Measurements from ENCODE around the gene PDE7B.

Gene PDE7B

GRCh38 chr6:135906542-135906941, 55.0 kb downstream of the PDE7B start:
- H3K27me3 ChIP-seq (ENCODE audit: insufficient read depth, poor library complexity, severe bottlenecking), result no peaks in the 10 kb centered on the region
- TF ChIP-seq GABPA (IDR thresholded peaks at IDR 0.05; ENCODE audit: low read depth) (no peak), POLR2AphosphoS5 (IDR thresholded peaks at IDR 0.05; ENCODE audit: low read depth) (no peak), REST (IDR thresholded peaks at IDR 0.05; ENCODE audit: insufficient replicate concordance, low read depth) (no peak), CTCF (IDR thresholded peaks at IDR 0.05; ENCODE audit: insufficient read depth, low read length) (no peak), SPI1 (IDR thresholded peaks at IDR 0.05; ENCODE audit: borderline replicate concordance, low read depth) (no peak)
- H3K4me3 ChIP-seq (replicated peaks; ENCODE audit: insufficient read depth, low read length), result no peak overlapping the region
- DNase-seq (ENCODE audit: low read depth in 1 of 2, low spot score in 1 of 2), result no peak
- H3K27ac ChIP-seq (replicated peaks), result no peak overlapping the region

- no peak for DNase-seq (ENCODE audit: low read depth in 1 of 2, low spot score in 1 of 2)
- H3K27ac ChIP-seq (replicated peaks), result no peak overlapping the region
- H3K4me3 ChIP-seq (replicated peaks; ENCODE audit: insufficient read depth, low read length), result no peak overlapping the region
- TF ChIP-seq CTCF (IDR thresholded peaks at IDR 0.05; ENCODE audit: insufficient read depth, low read length) (no peak), SPI1 (IDR thresholded peaks at IDR 0.05; ENCODE audit: borderline replicate concordance, low read depth) (no peak), GABPA (IDR thresholded peaks at IDR 0.05; ENCODE audit: low read depth) (no peak), REST (IDR thresholded peaks at IDR 0.05; ENCODE audit: insufficient replicate concordance, low read depth) (no peak), POLR2AphosphoS5 (IDR thresholded peaks at IDR 0.05; ENCODE audit: low read depth) (no peak)
- no peaks in the 10 kb centered on the region for H3K27me3 ChIP-seq (ENCODE audit: insufficient read depth, poor library complexity, severe bottlenecking)
These were observed 55.5 kb downstream of the PDE7B start for GRCh38 chr6:135906972-135907465.

- DNase-seq (ENCODE audit: low read depth in 1 of 2, low spot score in 1 of 2), result peak; percentile 3 to 58
- Histone ChIP-seq H3K27me3 (ENCODE audit: insufficient read depth, poor library complexity, severe bottlenecking) (no peaks in the 10 kb centered on the region), H3K27ac (replicated peaks) (no peak overlapping the region), H3K4me3 (replicated peaks; ENCODE audit: insufficient read depth, low read length) (no peak overlapping the region)
- peak; percentile 64 for TF ChIP-seq CTCF (IDR thresholded peaks at IDR 0.05; ENCODE audit: insufficient read depth, low read length)
- TF ChIP-seq REST (IDR thresholded peaks at IDR 0.05; ENCODE audit: insufficient replicate concordance, low read depth), result no peak
These were observed 58.4 kb downstream of the PDE7B start for GRCh38 chr6:135909737-135910387.
